K562 (cell line): Measurements from ENCODE around the gene ADAM8. TPM values are rescaled to one million over a fixed set of nuclear protein-coding genes. Genes with fewer than 3 reads are reported as not detected.

Experiments used
- ATAC-seq: fragments of 200-7000 bp; cut with Tn5 transposase; 3 replicates; pipeline ENCODE4 v1.9.1; 2020; ENCODE audit warnings: moderate library complexity
- BruUV-seq: library from RNA; stranded (reverse); fragments of 400-500 nt; replicated peaks from 2 replicates; lab custom pipeline; 2021; lab: Mats Ljungman, UMichigan
- CTCF ChIA-PET: fragments of 300-600 bp; formaldehyde crosslinking; extraction: SDS; loops from one replicate; lab custom pipeline; 2021; ENCODE audit warnings: low intra/inter-chr PET ratio; lab: Yijun Ruan, JAX
- POLR2A ChIA-PET: fragments of 300-600, 350-650 bp; sonication (Branson Sonifier 250); formaldehyde crosslinking; extraction: SDS; loops from one replicate; lab custom pipeline; 2021; ENCODE audit warnings: antibody characterized with exemption, inconsistent platforms; lab: Yijun Ruan, JAX
- DNase-seq, 4 experiments: peaks; one replicate each; pipeline versions ENCODE4 v3.0.0 to v3.0.0-alpha.2; 2011 to 2018; ENCODE audit warnings: low spot score in 3 of 4, mixed read lengths in 3 of 4; ENCODE audit errors: extremely low read depth in 1 of 4
- FAIRE-seq: peaks from 2 replicates; lab custom pipeline; 2011; peaks lifted over from hg19 to GRCh38; lab: Jason Lieb, UNC
- H2AFZ ChIP-seq: 2 replicates; pipeline ENCODE4 v1.6.0; 2011; ENCODE audit warnings: low read depth, low read length, control low read depth, inconsistent platforms
- H3K27ac ChIP-seq: fragments of 200-600 bp; 3 replicates; pipeline ENCODE4 v1.8.0; 2011; ENCODE audit warnings: low read depth, mild to moderate bottlenecking, control low read depth, inconsistent platforms, low read length, moderate library complexity, mixed read lengths; ENCODE audit errors: extremely low read depth
- H3K27me3 ChIP-seq, 2 experiments: fragments of 300-600 bp in 1 of 2; 2 replicates in 1 of 2; 3 replicates in 1 of 2; pipeline versions ENCODE4 v1.6.0 to v1.8.0; 2011; ENCODE audit warnings: inconsistent platforms in 2 of 2, low read length in 2 of 2, mild to moderate bottlenecking in 1 of 2, mixed read lengths in 1 of 2, moderate library complexity in 1 of 2; ENCODE audit not compliant: control insufficient read depth in 2 of 2, insufficient read depth in 2 of 2
- H3K36me3 ChIP-seq: fragments of 300-600 bp; 3 replicates; pipeline ENCODE4 v1.8.0; 2011; ENCODE audit warnings: mild to moderate bottlenecking, low read length, inconsistent platforms; ENCODE audit not compliant: control insufficient read depth, insufficient read depth
- H3K4me1 ChIP-seq, 2 experiments: fragments of 200-600 bp in 1 of 2; replicated peaks in 1 of 2; 2 replicates in 1 of 2; 3 replicates in 1 of 2; pipeline versions ENCODE4 v1.5.1 to v1.8.0; 2011; ENCODE audit warnings: inconsistent platforms in 2 of 2, low read length in 2 of 2, mild to moderate bottlenecking in 1 of 2, mixed read lengths in 1 of 2, moderate library complexity in 1 of 2; ENCODE audit not compliant: control insufficient read depth in 2 of 2, insufficient read depth in 2 of 2
- H3K4me2 ChIP-seq: 2 replicates; pipeline ENCODE4 v1.6.1; 2011; ENCODE audit warnings: low read length, control low read depth, inconsistent platforms, mixed read lengths; ENCODE audit not compliant: insufficient read depth
- H3K4me3 ChIP-seq: fragments of 200-600 bp; sonication (generic), shearing (Covaris generic); 2 replicates; pipeline ENCODE4 v1.5.1; 2016; ENCODE audit warnings: control low read depth, inconsistent platforms
- H3K79me2 ChIP-seq: fragments of 200-600 bp; 3 replicates; pipeline ENCODE4 v1.8.0; 2011; ENCODE audit warnings: low read length, inconsistent platforms; ENCODE audit not compliant: control insufficient read depth, insufficient read depth
- H3K9ac ChIP-seq, 2 experiments: 2 replicates each; pipeline versions ENCODE4 v1.6.0 to v1.6.1; 2011; ENCODE audit warnings: low read depth in 2 of 2, low read length in 2 of 2, control low read depth in 1 of 2, inconsistent platforms in 1 of 2, mild to moderate bottlenecking in 1 of 2, mixed read lengths in 1 of 2; ENCODE audit not compliant: insufficient read depth in 1 of 2
- H3K9me1 ChIP-seq: one replicate; pipeline ENCODE4 v1.6.0; 2011; ENCODE audit warnings: inconsistent platforms, mild to moderate bottlenecking, low read length, moderate library complexity; ENCODE audit not compliant: control insufficient read depth, insufficient read depth
- H3K9me3 ChIP-seq: replicated peaks from 2 replicates; pipeline ENCODE4 v1.5.1; 2011; ENCODE audit warnings: low read depth, low read length, inconsistent platforms; ENCODE audit not compliant: control insufficient read depth, insufficient read depth
- H4K20me1 ChIP-seq: replicated peaks from 2 replicates; pipeline ENCODE4 v1.6.1; 2011; ENCODE audit warnings: low read length, inconsistent platforms, mixed read lengths; ENCODE audit not compliant: control insufficient read depth, insufficient read depth
- ARID1B ChIP-seq: fragments of 450-650 bp; IDR thresholded peaks from 2 replicates; pipeline ENCODE4 v1.6.1; 2016; ENCODE audit warnings: antibody characterized with exemption, mild to moderate bottlenecking, inconsistent platforms
- HEY1 ChIP-seq: fragments of 250-450 bp; sonication (Bioruptor Pico); IDR thresholded peaks from 2 replicates; pipeline ENCODE4 v1.5.0; 2020; ENCODE audit warnings: mild to moderate bottlenecking, moderate library complexity, borderline replicate concordance
- SETDB1 ChIP-seq: IDR thresholded peaks from one replicate; pipeline ENCODE4 v1.6.1; 2012; ENCODE audit warnings: low read length, control low read depth, inconsistent platforms
- SIN3A ChIP-seq, 2 experiments: fragments of 150-350 bp in 1 of 2; IDR thresholded peaks; 2 replicates each; pipeline ENCODE4 v1.6.1; 2011 to 2016; ENCODE audit warnings: borderline replicate concordance in 2 of 2, low read depth in 2 of 2, low read length in 2 of 2, mild to moderate bottlenecking in 2 of 2, moderate library complexity in 2 of 2; ENCODE audit not compliant: control insufficient read depth in 1 of 2
- ZFP1 ChIP-seq: fragments of 450-650 bp; formaldehyde crosslinking; IDR thresholded peaks from 2 replicates; pipeline ENCODE4 v1.4.0; 2020; ENCODE audit warnings: mild to moderate bottlenecking, mixed read lengths
- ZHX1 ChIP-seq: fragments of 150-350 bp; conservative IDR thresholded peaks from 2 replicates; pipeline ENCODE4 v1.6.1; 2014; ENCODE audit warnings: low read length
- ZNF133 ChIP-seq: fragments of 250-450 bp; sonication (Bioruptor Pico); IDR thresholded peaks from 2 replicates; pipeline ENCODE4 v1.4.0; 2020; ENCODE audit warnings: mild to moderate bottlenecking
- ZNF324 ChIP-seq: fragments of 250-450 bp; sonication (Bioruptor Pico); IDR thresholded peaks from 2 replicates; pipeline ENCODE4 v1.4.0; 2020; ENCODE audit warnings: mild to moderate bottlenecking
- WGBS: fragments of 100-300 bp; shearing (Covaris generic); methylation state at CpG from one replicate; pipeline ENCODE4 v1.1.6; 2016; ENCODE audit warnings: low coverage, mixed read lengths; ENCODE audit not compliant: insufficient coverage; ENCODE audit errors: missing lambda C conversion rate; 5-methylcytosine and 5-hydroxymethylcytosine counted together
- in situ Hi-C: fragments of 300-500 bp; cut with MboI; formaldehyde crosslinking; loops from 4 replicates; pipeline ENCODE4 v1.15.0; 2018; ENCODE audit warnings: inconsistent platforms, mixed read lengths
- intact Hi-C: fragments of 100-400 bp; cut with micrococcal nuclease; formaldehyde crosslinking; loops from 2 replicates; pipeline ENCODE4 v1.14.2; 2022
- polyA plus RNA-seq, 8 experiments: library from polyadenylated mRNA; depleted of rRNA in 4 of 8; stranded (reverse) in 5 of 8; unstranded in 3 of 8; fragments of >200 nt; fragmentation: Nextera tagmentation in 2 of 8; fragmentation: Illumina TruSeq in 1 of 8; extraction: Ambion mirVana in 2 of 8; extraction: Trizol in 1 of 8; gene quantifications; 2 replicates each; pipeline versions ENCODE4 v1.2.1 to v1.2.3, GENCODE V29; 2011 to 2014; ENCODE audit warnings: inconsistent platforms in 1 of 8, missing spikeins in 1 of 8
- total RNA-seq, 7 experiments: library from RNA; depleted of rRNA in 6 of 7; stranded (reverse); fragments of >200 nt in 6 of 7; fragmentation: Illumina TruSeq in 2 of 7; extraction: Trizol in 2 of 7; gene quantifications; 2 replicates each; pipeline versions ENCODE4 v1.2.1 to v1.2.3, GENCODE V29; 2011 to 2021; ENCODE audit warnings: low replicate concordance in 1 of 7

The ADAM8 gene
- total and polyA plus RNA-seq, 9 of the 15 experiments (the other 6 are each of a cell fraction or from before 2014, with no cell fraction given) = 0.07 to 7.0 (median 1.1) TPM

GRCh38 chr10:133326223-133326551 lies 49.5 kb upstream of the ADAM8 start:
- H3K4me3 ChIP-seq = no peak overlapping the region
- intact Hi-C loops = loop anchor here (5.0 to 10.0 kb wide), 3 partner anchors 69 to 159 kb away; partner anchors contain the start of gene MTG1
- no peaks in the 10 kb centered on the region for H3K9me1 ChIP-seq

GRCh38 chr10:133325440-133326222 lies 49.0 kb upstream of the ADAM8 start:
- POLR2A ChIA-PET = no interaction called here
- H4K20me1 ChIP-seq = no peaks in the 10 kb centered on the region
- FAIRE-seq (no peak), ATAC-seq (no peak), DNase-seq (peak in 1 of 4 experiments; percentile 17)
- no peaks in the 10 kb centered on the region; a peak in 1 of 5 replicates for H3K27me3 ChIP-seq
- no peaks in the 10 kb centered on the region for H3K36me3 ChIP-seq
- no peak overlapping the region for H3K4me3 ChIP-seq
- CTCF ChIA-PET = no interaction called here
- H3K9me3 ChIP-seq = no peaks in the 10 kb centered on the region
- intact Hi-C loops (loop anchor here (5.0 to 10.0 kb wide), 3 partner anchors 69 to 159 kb away; partner anchors contain the start of gene MTG1), in situ Hi-C loops (no loop called here)
- H3K4me2 ChIP-seq = no peak overlapping the region
- H2AFZ ChIP-seq = no peak overlapping the region
- WGBS = 21% methylated on average over 24 of the region's 91 CpGs
- no peak overlapping the region for H3K27ac ChIP-seq
- no TSS peak for BruUV-seq
- no peaks in the 10 kb centered on the region for H3K9me1 ChIP-seq
- H3K4me1 ChIP-seq = peaks cover 0 to 50% of the 10 kb centered on the region in 2 experiments; a peak in 3 of 5 replicates
- no peaks in the 10 kb centered on the region for H3K79me2 ChIP-seq
- peak overlapping the region in 1 of 2 experiments; percentile 13; a peak in 1 of 4 replicates for H3K9ac ChIP-seq
- TF ChIP-seq ARID1B (no peak), ZHX1 (no peak), ZNF133 (CRISPR knock-in tag) (no peak), SETDB1 (no peak), ZNF324 (CRISPR knock-in tag) (no peak), ZFP1 (CRISPR knock-in tag) (no peak)

More at GRCh38 chr10:133326223-133326551, 49.5 kb upstream of the ADAM8 start:
- no peak for ATAC-seq
- H4K20me1 ChIP-seq = no peaks in the 10 kb centered on the region
- ChIA-PET POLR2A (interaction anchor here (0.6 kb wide), 1 partner anchor 21 kb away, joined by 3 read pairs; no protein-coding TSS in a partner anchor), CTCF (no interaction called here)
- peaks cover 0 to 50% of the 10 kb centered on the region in 2 experiments; a peak in 3 of 5 replicates for H3K4me1 ChIP-seq
- in situ Hi-C loops = no loop called here
- BruUV-seq = no TSS peak
- peak overlapping the region in 1 of 2 experiments; percentile 13; a peak in 1 of 4 replicates for H3K9ac ChIP-seq
- no peak for TF ChIP-seq HEY1
- TF ChIP-seq SIN3A (IDR thresholded peaks at IDR 0.05; ENCODE audit: borderline replicate concordance in 2 of 2, control insufficient read depth in 1 of 2, low read depth in 2 of 2, low read length in 2 of 2) = no peak
- TF ChIP-seq, all 486 proteins: peak for 0
- no peak overlapping the region for H2AFZ ChIP-seq
- H3K79me2 ChIP-seq = no peaks in the 10 kb centered on the region
- 76% methylated on average over 5 of the region's 9 CpGs for WGBS
- FAIRE-seq (no peak), DNase-seq (no peak)
- H3K27ac ChIP-seq = no peak overlapping the region
- H3K27me3 ChIP-seq = peaks cover 0 to 2% of the 10 kb centered on the region in 2 experiments; a peak in 1 of 5 replicates
- H3K4me2 ChIP-seq = no peak overlapping the region
- no peaks in the 10 kb centered on the region for H3K9me3 ChIP-seq
- no peaks in the 10 kb centered on the region for H3K36me3 ChIP-seq
